ENCODE measurements around the gene ASB18.

- no peak for TF ChIP-seq YY1 (IDR thresholded peaks at IDR 0.05)
- no peak for TF ChIP-seq CTCF (IDR thresholded peaks at IDR 0.05; ENCODE audit: low read depth, low read length, missing input control)
- TF ChIP-seq RAD21 (IDR thresholded peaks at IDR 0.05) = no peak
- TF ChIP-seq GABPA (IDR thresholded peaks at IDR 0.05 in 1 of 2, conservative IDR thresholded peaks at IDR 0.05 in 1 of 2) = no peak
- TF ChIP-seq REST (IDR thresholded peaks at IDR 0.05) = no peak
- no peak for TF ChIP-seq MAX (IDR thresholded peaks at IDR 0.05)
- no peak for TF ChIP-seq JUND (IDR thresholded peaks at IDR 0.05)
- TF ChIP-seq EGR1 (IDR thresholded peaks at IDR 0.05; ENCODE audit: low read depth in 2 of 2) = no peak
- TF ChIP-seq SP1 (IDR thresholded peaks at IDR 0.05) = no peak
- no peak for TF ChIP-seq RXRA (IDR thresholded peaks at IDR 0.05)
- TF ChIP-seq NR2F2 (IDR thresholded peaks at IDR 0.05) = no peak
- no peak for TF ChIP-seq TAF1 (conservative IDR thresholded peaks at IDR 0.05)
- TF ChIP-seq FOXA2 (IDR thresholded peaks at IDR 0.05) = no peak
- TF ChIP-seq ZBTB33 (IDR thresholded peaks at IDR 0.05) = no peak
Measured at GRCh38 chr2:236175548-236176150, 88.6 kb downstream of the ASB18 start.
